H9 (cell line): ENCODE data around the gene NSMCE3. TPM values are rescaled to one million over a fixed set of nuclear protein-coding genes. Genes with fewer than 3 reads are reported as not detected.

ENCODE experiments used
- DNase-seq: peaks from one replicate; pipeline ENCODE4 v3.0.0-alpha.2; 2017
- H2AFZ ChIP-seq: one replicate; pipeline ENCODE4 v1.6.1; 2013; ENCODE audit warnings: mild to moderate bottlenecking, low read length, control low read depth, moderate library complexity
- H2AK5ac ChIP-seq: 2 replicates; pipeline ENCODE4 v1.6.1; 2013; ENCODE audit warnings: low read length, control low read depth, mixed read lengths; ENCODE audit not compliant: insufficient read length
- H2BK120ac ChIP-seq: one replicate; pipeline ENCODE4 v1.6.1; 2013; ENCODE audit warnings: low read depth, mild to moderate bottlenecking, low read length, control low read depth, inconsistent platforms; ENCODE audit not compliant: poor library complexity, severe bottlenecking
- H2BK12ac ChIP-seq: 2 replicates; pipeline ENCODE4 v1.6.1; 2013; ENCODE audit warnings: low read length, control low read depth, mixed read lengths, low read depth; ENCODE audit not compliant: insufficient read length
- H2BK15ac ChIP-seq: 2 replicates; pipeline ENCODE4 v1.6.1; 2013; ENCODE audit warnings: low read depth, low read length, control low read depth
- H2BK20ac ChIP-seq: one replicate; pipeline ENCODE4 v1.6.1; 2013; ENCODE audit warnings: low read depth, mild to moderate bottlenecking, low read length, control low read depth, inconsistent platforms; ENCODE audit not compliant: poor library complexity, severe bottlenecking
- H2BK5ac ChIP-seq: 2 replicates; pipeline ENCODE4 v1.6.1; 2013; ENCODE audit warnings: low read length, control low read depth, mixed read lengths; ENCODE audit not compliant: insufficient read length
- H3K14ac ChIP-seq: 2 replicates; pipeline ENCODE4 v1.6.1; 2013; ENCODE audit warnings: low read length, control low read depth; ENCODE audit not compliant: insufficient read depth
- H3K18ac ChIP-seq: 2 replicates; pipeline ENCODE4 v1.6.1; 2013; ENCODE audit warnings: low read depth, mild to moderate bottlenecking, mixed read lengths, low read length, control low read depth; ENCODE audit not compliant: insufficient read length
- H3K23ac ChIP-seq: 2 replicates; pipeline ENCODE4 v1.6.1; 2013; ENCODE audit warnings: low read length, control low read depth, mixed read lengths, low read depth; ENCODE audit not compliant: insufficient read length
- H3K23me2 ChIP-seq: 2 replicates; pipeline ENCODE4 v1.6.1; 2013; ENCODE audit warnings: low read depth, mild to moderate bottlenecking, mixed read lengths, low read length, control low read depth; ENCODE audit not compliant: insufficient read length, poor library complexity, severe bottlenecking
- H3K27ac ChIP-seq: 2 replicates; pipeline ENCODE4 v1.5.1; 2013; ENCODE audit warnings: low read length, control low read depth, mixed read lengths, low read depth; ENCODE audit not compliant: insufficient read length
- H3K27me3 ChIP-seq: 2 replicates; pipeline ENCODE4 v1.6.1; 2013; ENCODE audit warnings: low read length, control low read depth, inconsistent platforms; ENCODE audit not compliant: insufficient read depth
- H3K4ac ChIP-seq: 2 replicates; pipeline ENCODE4 v1.6.1; 2013; ENCODE audit warnings: low read depth, mild to moderate bottlenecking, control low read depth, inconsistent platforms, low read length, moderate library complexity
- H3K4me1 ChIP-seq: 2 replicates; pipeline ENCODE4 v1.6.1; 2013; ENCODE audit warnings: low read length, control low read depth, inconsistent platforms; ENCODE audit not compliant: insufficient read depth
- H3K4me2 ChIP-seq: 2 replicates; pipeline ENCODE4 v1.6.1; 2013; ENCODE audit warnings: low read length, control low read depth, mixed read lengths; ENCODE audit not compliant: insufficient read length, insufficient read depth
- H3K56ac ChIP-seq: 2 replicates; pipeline ENCODE4 v1.6.1; 2013; ENCODE audit warnings: low read depth, mild to moderate bottlenecking, mixed read lengths, low read length, control low read depth; ENCODE audit not compliant: insufficient read length
- H3K79me1 ChIP-seq: 2 replicates; pipeline ENCODE4 v1.6.1; 2013; ENCODE audit warnings: low read depth, mild to moderate bottlenecking, moderate library complexity, low read length, control low read depth, inconsistent platforms; ENCODE audit not compliant: insufficient read depth, poor library complexity, severe bottlenecking
- H3K79me2 ChIP-seq: 2 replicates; pipeline ENCODE4 v1.6.1; 2013; ENCODE audit warnings: low read length, control low read depth, inconsistent platforms; ENCODE audit not compliant: insufficient read depth
- H3K9ac ChIP-seq: 2 replicates; pipeline ENCODE4 v1.6.1; 2013; ENCODE audit warnings: low read length, control low read depth, mixed read lengths; ENCODE audit not compliant: insufficient read length; ENCODE audit errors: extremely low read depth
- H3K9me3 ChIP-seq: one replicate; pipeline ENCODE4 v1.6.1; 2013; ENCODE audit warnings: low read depth, low read length, inconsistent platforms; ENCODE audit not compliant: control insufficient read depth
- H3T11ph ChIP-seq: one replicate; pipeline ENCODE4 v1.6.1; 2013; ENCODE audit warnings: mild to moderate bottlenecking, low read length, control low read depth, inconsistent platforms
- H4K20me1 ChIP-seq: one replicate; pipeline ENCODE4 v1.6.1; 2013; ENCODE audit not compliant: control insufficient read depth, insufficient read length, insufficient read depth
- H4K5ac ChIP-seq: 2 replicates; pipeline ENCODE4 v1.6.1; 2013; ENCODE audit warnings: low read depth, mild to moderate bottlenecking, mixed read lengths, low read length, control low read depth; ENCODE audit not compliant: insufficient read length
- H4K8ac ChIP-seq: replicated peaks from 2 replicates; pipeline ENCODE4 v1.6.1; 2013; ENCODE audit warnings: low read length, control low read depth, mixed read lengths, low read depth; ENCODE audit not compliant: insufficient read length
- H4K91ac ChIP-seq: 2 replicates; pipeline ENCODE4 v1.6.1; 2013; ENCODE audit warnings: low read depth, mild to moderate bottlenecking, moderate library complexity, mixed read lengths, low read length, control low read depth; ENCODE audit not compliant: insufficient read length
- H3K27ac Mint-ChIP-seq, 3 experiments: 2 replicates in 2 of 3; 3 replicates in 1 of 3; pipeline ENCODE4 v1.8.0; 2020 to 2021; ENCODE audit warnings: mixed read lengths in 3 of 3, mild to moderate bottlenecking in 1 of 3, moderate library complexity in 1 of 3
- H3K27me3 Mint-ChIP-seq: 2 replicates; pipeline ENCODE4 v1.8.0; 2021; ENCODE audit warnings: low read depth, mild to moderate bottlenecking, moderate library complexity, mixed read lengths
- H3K36me3 Mint-ChIP-seq, 3 experiments: 2 replicates in 2 of 3; 3 replicates in 1 of 3; pipeline ENCODE4 v1.8.0; 2020 to 2021; ENCODE audit warnings: low read depth in 3 of 3, mixed read lengths in 3 of 3; ENCODE audit not compliant: insufficient read depth in 1 of 3
- H3K4me1 Mint-ChIP-seq, 2 experiments: 2 replicates each; pipeline ENCODE4 v1.8.0; 2020; ENCODE audit warnings: mixed read lengths in 2 of 2
- H3K4me3 Mint-ChIP-seq, 2 experiments: 2 replicates in 1 of 2; 3 replicates in 1 of 2; pipeline ENCODE4 v1.8.0; 2020 to 2021; ENCODE audit warnings: mild to moderate bottlenecking in 2 of 2, mixed read lengths in 2 of 2, moderate library complexity in 1 of 2
- H3K9me3 Mint-ChIP-seq, 2 experiments: 2 replicates in 1 of 2; 3 replicates in 1 of 2; pipeline ENCODE4 v1.8.0; 2020; ENCODE audit warnings: mild to moderate bottlenecking in 2 of 2, mixed read lengths in 2 of 2, moderate library complexity in 1 of 2
- CTCF ChIP-seq: fragments of 200-600 bp; sonication (generic); conservative IDR thresholded peaks from 3 replicates; pipeline ENCODE4 v1.8.0; 2021; ENCODE audit warnings: antibody characterized with exemption, mild to moderate bottlenecking
- WGBS: extraction: QIAGEN DNeasy Blood & Tissue Kit; methylation state at CpG from one replicate; pipeline ENCODE4 v1.1.7; 2013; ENCODE audit warnings: missing lambda C conversion rate, low lambda C conversion rate, mixed read lengths; ENCODE audit not compliant: insufficient read length; ENCODE audit errors: extremely low coverage; 5-methylcytosine and 5-hydroxymethylcytosine counted together
- total RNA-seq: library from RNA; stranded (reverse); gene quantifications from 2 replicates; pipeline ENCODE4 v1.2.1, GENCODE V29; 2021

Gene NSMCE3
- total RNA-seq, 1 experiment from 2014 or later: 6.9 TPM

- Histone ChIP-seq H3K27ac (no peak overlapping the region), H3K9ac (no peak overlapping the region), H4K20me1 (no peaks in the 10 kb centered on the region), H2BK120ac (no peak overlapping the region), H2BK20ac (no peak overlapping the region), H3K27me3 (no peaks in the 10 kb centered on the region), H3T11ph (no peak overlapping the region), H4K91ac (no peak overlapping the region), H3K4me2 (no peak overlapping the region), H3K56ac (no peak overlapping the region), H2BK15ac (no peak overlapping the region), H3K9me3 (no peaks in the 10 kb centered on the region), H3K79me2 (no peaks in the 10 kb centered on the region), H2AFZ (no peak overlapping the region), H3K4ac (no peak overlapping the region), H4K8ac (no peak overlapping the region), H2BK12ac (no peak overlapping the region), H3K18ac (no peak overlapping the region), H3K4me1 (no peaks in the 10 kb centered on the region), H3K14ac (no peak overlapping the region), H2BK5ac (no peak overlapping the region), H4K5ac (no peak overlapping the region), H3K23ac (no peak overlapping the region), H3K79me1 (no peaks in the 10 kb centered on the region), H3K23me2 (no peaks in the 10 kb centered on the region), H2AK5ac (no peak overlapping the region)
- TF ChIP-seq CTCF: no peak
- no peak for DNase-seq
- WGBS: no CpG with 5 or more reads among the region's 7 CpGs
- no peaks in the 10 kb centered on the region for H3K36me3 Mint-ChIP-seq
- no peaks in the 10 kb centered on the region for H3K27me3 Mint-ChIP-seq
- peaks cover 0 to 3% of the 10 kb centered on the region in 2 experiments; a peak in 1 of 5 replicates for H3K9me3 Mint-ChIP-seq
- H3K4me3 Mint-ChIP-seq: no peak overlapping the region
- no peak overlapping the region for H3K27ac Mint-ChIP-seq
- H3K4me1 Mint-ChIP-seq: no peaks in the 10 kb centered on the region
These were observed 33.2 kb upstream of the NSMCE3 start for GRCh38 chr15:29302871-29303270.
